ENCODE results near the gene PGBD1. TPM values are rescaled to one million over a fixed set of nuclear protein-coding genes. Genes with fewer than 3 reads are reported as not detected.

PGBD1 gene
- total RNA-seq, 1 donor from 2014 or later = 11.4 TPM

DNA sequence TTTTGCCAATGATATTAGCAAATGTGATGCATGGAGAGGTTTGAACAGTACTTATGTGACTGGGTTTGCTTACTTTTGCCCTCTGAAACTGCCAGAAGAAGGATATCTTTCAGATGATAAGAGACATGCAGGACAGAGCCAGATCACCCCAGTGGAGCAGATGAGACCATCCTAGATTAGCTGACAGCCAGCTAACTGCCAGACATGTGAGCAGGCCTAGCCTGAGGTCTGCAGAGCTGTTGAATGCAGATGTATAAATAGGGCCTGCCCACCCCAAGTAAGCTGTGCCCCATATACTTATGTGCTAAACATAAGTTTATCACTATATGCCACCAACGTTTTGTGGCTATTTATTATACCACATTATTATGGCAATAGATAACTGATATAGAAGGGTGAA lies 48.7 kb downstream of the PGBD1 start:
- TF ChIP-seq, protein P1, sequence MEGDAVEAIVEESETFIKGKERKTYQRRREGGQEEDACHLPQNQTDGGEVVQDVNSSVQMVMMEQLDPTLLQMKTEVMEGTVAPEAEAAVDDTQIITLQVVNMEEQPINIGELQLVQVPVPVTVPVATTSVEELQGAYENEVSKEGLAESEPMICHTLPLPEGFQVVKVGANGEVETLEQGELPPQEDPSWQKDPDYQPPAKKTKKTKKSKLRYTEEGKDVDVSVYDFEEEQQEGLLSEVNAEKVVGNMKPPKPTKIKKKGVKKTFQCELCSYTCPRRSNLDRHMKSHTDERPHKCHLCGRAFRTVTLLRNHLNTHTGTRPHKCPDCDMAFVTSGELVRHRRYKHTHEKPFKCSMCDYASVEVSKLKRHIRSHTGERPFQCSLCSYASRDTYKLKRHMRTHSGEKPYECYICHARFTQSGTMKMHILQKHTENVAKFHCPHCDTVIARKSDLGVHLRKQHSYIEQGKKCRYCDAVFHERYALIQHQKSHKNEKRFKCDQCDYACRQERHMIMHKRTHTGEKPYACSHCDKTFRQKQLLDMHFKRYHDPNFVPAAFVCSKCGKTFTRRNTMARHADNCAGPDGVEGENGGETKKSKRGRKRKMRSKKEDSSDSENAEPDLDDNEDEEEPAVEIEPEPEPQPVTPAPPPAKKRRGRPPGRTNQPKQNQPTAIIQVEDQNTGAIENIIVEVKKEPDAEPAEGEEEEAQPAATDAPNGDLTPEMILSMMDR (IDR thresholded peaks at IDR 0.05; ENCODE audit: unreplicated experiment) = no peak
- Mint-ChIP-seq H3K4me1 (ENCODE audit: low read depth) (peaks cover 5% of the 10 kb centered on the region), H3K27me3 (no peaks in the 10 kb centered on the region), H3K36me3 (ENCODE audit: insufficient read depth) (peaks cover 47% of the 10 kb centered on the region), H3K27ac (no peak overlapping the region), H3K4me3 (ENCODE audit: low read depth) (no peak overlapping the region), H3K9me3 (ENCODE audit: low read depth) (peaks cover 58% of the 10 kb centered on the region)
- no peak for DNase-seq (ENCODE audit: low spot score, unreplicated experiment)

DNA sequence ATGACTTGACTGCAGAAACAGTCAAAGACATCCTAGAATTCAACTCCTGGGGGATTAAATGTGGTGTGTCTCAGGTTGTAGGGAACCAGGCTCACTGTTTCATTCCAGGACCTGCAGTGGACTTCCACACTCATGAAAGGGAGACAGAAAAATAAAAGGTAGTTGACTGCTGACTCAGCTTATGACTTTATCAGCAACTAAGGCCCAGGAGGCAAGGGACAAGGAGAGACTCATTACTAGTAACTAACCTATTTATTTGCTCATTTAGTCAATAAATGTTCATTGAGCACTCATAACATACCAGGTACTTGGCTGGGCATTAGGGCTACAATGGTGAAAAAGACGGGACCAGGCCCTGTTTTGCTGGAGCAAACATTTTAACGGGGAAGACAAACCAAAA lies 51.7 kb downstream of the PGBD1 start:
- peaks cover 37% of the 10 kb centered on the region for H3K9me3 Mint-ChIP-seq (ENCODE audit: low read depth)
- H3K4me1 Mint-ChIP-seq (ENCODE audit: low read depth) = peaks cover 7% of the 10 kb centered on the region
- TF ChIP-seq, protein P1 (IDR thresholded peaks at IDR 0.05; ENCODE audit: unreplicated experiment) = no peak
- peaks cover 20% of the 10 kb centered on the region for H3K36me3 Mint-ChIP-seq (ENCODE audit: insufficient read depth)
- DNase-seq (ENCODE audit: low spot score, unreplicated experiment) = no peak
- H3K27ac Mint-ChIP-seq = peak overlapping the region; percentile 25
- H3K4me3 Mint-ChIP-seq (ENCODE audit: low read depth) = no peak overlapping the region
- no peaks in the 10 kb centered on the region for H3K27me3 Mint-ChIP-seq

DNA sequence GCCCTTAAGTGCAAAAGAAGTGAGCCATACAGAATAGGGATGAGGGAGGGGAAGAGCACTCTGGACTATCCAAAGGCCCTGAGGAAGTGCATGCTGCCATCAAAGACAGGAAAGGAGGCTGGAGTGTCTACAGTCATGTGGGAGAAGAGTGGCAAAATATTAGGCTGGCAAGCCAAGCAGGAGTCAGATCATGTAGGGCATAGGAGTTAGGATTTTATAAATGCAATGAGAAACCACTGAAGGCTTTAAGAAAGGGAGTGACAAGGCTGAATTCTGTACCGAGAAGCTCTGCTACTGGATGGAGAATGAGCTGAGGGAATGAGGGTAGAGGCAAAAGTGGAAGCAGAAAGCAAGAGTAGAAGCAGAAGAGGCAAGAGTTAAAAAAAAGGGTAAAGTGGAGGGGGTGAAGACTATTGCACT lies 52.2 kb downstream of the PGBD1 start:
- peak overlapping the region; percentile 25 for H3K27ac Mint-ChIP-seq
- H3K4me1 Mint-ChIP-seq (ENCODE audit: low read depth) = peaks cover 7% of the 10 kb centered on the region
- TF ChIP-seq, protein P1 (IDR thresholded peaks at IDR 0.05; ENCODE audit: unreplicated experiment) = no peak
- peaks cover 37% of the 10 kb centered on the region for H3K9me3 Mint-ChIP-seq (ENCODE audit: low read depth)
- H3K36me3 Mint-ChIP-seq (ENCODE audit: insufficient read depth) = peaks cover 20% of the 10 kb centered on the region
- H3K4me3 Mint-ChIP-seq (ENCODE audit: low read depth) = no peak overlapping the region
- no peak for DNase-seq (ENCODE audit: low spot score, unreplicated experiment)
- H3K27me3 Mint-ChIP-seq = no peaks in the 10 kb centered on the region

DNA sequence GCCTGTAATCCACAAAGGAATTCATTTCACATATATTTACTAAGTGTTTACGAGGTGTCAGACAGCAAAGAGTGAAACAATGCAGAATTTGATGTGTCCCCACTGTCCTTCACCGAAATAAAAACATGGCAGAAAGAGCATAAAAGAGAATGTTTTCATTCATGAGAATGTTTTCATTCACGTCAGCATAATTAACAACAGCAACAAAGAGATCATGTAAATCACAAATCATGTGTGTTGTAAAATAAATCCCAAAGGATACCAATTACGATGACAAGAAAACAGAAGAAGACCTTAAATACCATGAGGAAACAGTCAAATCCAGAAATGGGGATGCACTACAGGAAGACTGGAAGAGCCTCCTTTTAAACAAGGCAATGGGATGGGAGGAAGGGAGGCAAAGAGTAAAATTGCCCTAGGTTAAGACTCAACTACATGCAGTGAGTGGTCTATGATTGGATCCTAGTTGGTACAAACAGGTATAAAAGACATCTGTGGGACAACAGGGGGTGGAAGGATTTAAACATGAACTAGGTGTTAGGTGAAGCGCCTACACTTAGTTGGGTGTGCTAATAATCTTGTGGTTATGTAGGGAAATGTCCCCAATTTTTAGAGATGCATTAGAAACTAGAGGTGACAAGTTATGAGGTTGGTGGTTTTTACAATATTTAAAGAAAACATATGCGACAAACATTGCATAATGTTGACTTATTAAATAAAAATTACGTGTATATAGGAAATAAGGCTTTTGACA lies 53.1 kb downstream of the PGBD1 start:
- Mint-ChIP-seq H3K27me3 (no peaks in the 10 kb centered on the region), H3K4me3 (ENCODE audit: low read depth) (no peak overlapping the region)

DNA sequence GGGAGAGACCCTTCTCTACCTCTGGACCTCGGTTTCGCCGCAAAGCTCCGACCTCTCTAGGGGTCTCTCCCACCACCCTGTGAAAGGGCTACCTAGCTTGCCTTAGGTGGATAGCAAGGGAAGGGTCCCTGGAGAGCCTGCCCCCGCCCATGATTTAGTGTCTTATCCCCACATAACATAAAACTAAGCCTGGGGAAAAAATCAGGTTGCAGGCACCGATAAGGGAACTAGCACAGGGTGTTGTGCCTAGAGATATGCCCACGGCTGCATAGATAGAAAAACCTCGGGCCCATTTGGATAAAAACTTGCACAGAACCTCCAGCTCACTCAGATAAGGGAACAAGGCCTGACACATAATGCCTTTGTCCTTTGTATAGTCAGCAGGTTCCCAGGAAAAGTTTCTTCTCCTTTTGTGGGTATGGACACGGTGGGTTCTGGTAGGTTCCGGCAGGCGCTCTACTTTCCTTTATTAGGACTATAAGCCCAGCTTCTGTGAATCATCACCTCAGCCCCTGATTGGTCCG lies 53.7 kb downstream of the PGBD1 start:
- Mint-ChIP-seq H3K27me3 (no peaks in the 10 kb centered on the region), H3K4me3 (ENCODE audit: low read depth) (no peak overlapping the region), H3K27ac (no peak overlapping the region), H3K36me3 (ENCODE audit: insufficient read depth) (peaks cover 9% of the 10 kb centered on the region), H3K9me3 (ENCODE audit: low read depth) (peaks cover 25% of the 10 kb centered on the region), H3K4me1 (ENCODE audit: low read depth) (peaks cover 7% of the 10 kb centered on the region)
- no peak for DNase-seq (ENCODE audit: low spot score, unreplicated experiment)
- TF ChIP-seq, protein P1 (IDR thresholded peaks at IDR 0.05; ENCODE audit: unreplicated experiment) = no peak

More for the DNA sequence above, 53.1 kb downstream of the PGBD1 start:
- peaks cover 7% of the 10 kb centered on the region for H3K4me1 Mint-ChIP-seq (ENCODE audit: low read depth)
- TF ChIP-seq, protein P1 (IDR thresholded peaks at IDR 0.05; ENCODE audit: unreplicated experiment) = no peak
- H3K36me3 Mint-ChIP-seq (ENCODE audit: insufficient read depth) = peaks cover 12% of the 10 kb centered on the region
- H3K27ac Mint-ChIP-seq = no peak overlapping the region
- H3K9me3 Mint-ChIP-seq (ENCODE audit: low read depth) = peaks cover 29% of the 10 kb centered on the region
- no peak for DNase-seq (ENCODE audit: low spot score, unreplicated experiment)

Data from progenitor cell of endocrine pancreas (in vitro differentiated cells).